Endothelial cell of umbilical vein (primary cell): ENCODE measurements around the gene STRBP. TPM values are rescaled to one million over a fixed set of nuclear protein-coding genes. Genes with fewer than 3 reads are reported as not detected.

ENCODE experiments used
- BruUV-seq: library from RNA; stranded (reverse); fragments of 400-500 nt; replicated peaks from 2 replicates; lab custom pipeline; 2021; lab: Mats Ljungman, UMichigan
- CTCF ChIA-PET: fragments of 300-600, 350-600 bp; sonication (Branson Sonifier 250); formaldehyde crosslinking; loops from one replicate; lab custom pipeline; 2021; ENCODE audit warnings: antibody characterized with exemption, inconsistent platforms; lab: Charles Lee
- POLR2A ChIA-PET: fragments of 300-600, 350-600 bp; sonication (Branson Sonifier 250); formaldehyde crosslinking; loops from one replicate; lab custom pipeline; 2021; ENCODE audit warnings: antibody characterized with exemption, inconsistent platforms; lab: Charles Lee
- DNase-seq: peaks from one replicate; pipeline ENCODE4 v3.0.0-alpha.2; 2011; ENCODE audit warnings: low read depth, low spot score
- FAIRE-seq: peaks from 2 replicates; lab custom pipeline; 2011; peaks lifted over from hg19 to GRCh38; lab: Jason Lieb, UNC
- H2AFZ ChIP-seq: 2 replicates; pipeline ENCODE4 v1.6.0; 2012; ENCODE audit warnings: low read depth, low read length, control low read depth, inconsistent platforms
- H3K27ac ChIP-seq: 2 replicates; pipeline ENCODE4 v1.5.1; 2011; ENCODE audit warnings: low read depth, mild to moderate bottlenecking, control low read depth, low read length, moderate library complexity; ENCODE audit not compliant: insufficient read depth
- H3K27me3 ChIP-seq, 2 experiments: 2 replicates each; pipeline versions ENCODE4 v1.6.0 to v1.6.1; 2011; ENCODE audit warnings: low read length in 2 of 2, mixed read lengths in 1 of 2; ENCODE audit not compliant: control insufficient read depth in 2 of 2, insufficient read depth in 2 of 2
- H3K36me3 ChIP-seq, 2 experiments: 2 replicates in 1 of 2; 3 replicates in 1 of 2; pipeline ENCODE4 v1.5.1; 2011; ENCODE audit warnings: low read length in 2 of 2, mild to moderate bottlenecking in 1 of 2, moderate library complexity in 1 of 2; ENCODE audit not compliant: control insufficient read depth in 2 of 2, insufficient read depth in 2 of 2; ENCODE audit errors: extremely low read depth in 1 of 2
- H3K4me1 ChIP-seq: 3 replicates; pipeline ENCODE4 v1.5.1; 2011; ENCODE audit warnings: mild to moderate bottlenecking, low read length; ENCODE audit not compliant: control insufficient read depth, insufficient read depth; ENCODE audit errors: extremely low read depth
- H3K4me2 ChIP-seq: 2 replicates; pipeline ENCODE4 v1.6.1; 2011; ENCODE audit warnings: low read length, control low read depth, mixed read lengths; ENCODE audit not compliant: insufficient read depth
- H3K4me3 ChIP-seq, 3 experiments: fragments of 200-600 bp in 1 of 3; sonication (generic), shearing (Covaris generic) in 1 of 3; replicated peaks in 1 of 3; 2 replicates each; pipeline ENCODE4 v1.5.1; 2011 to 2016; ENCODE audit warnings: control low read depth in 3 of 3, low read length in 3 of 3, mild to moderate bottlenecking in 2 of 3, inconsistent platforms in 1 of 3, low read depth in 1 of 3, moderate library complexity in 1 of 3; ENCODE audit not compliant: insufficient read depth in 1 of 3
- H3K79me2 ChIP-seq: 2 replicates; pipeline ENCODE4 v1.6.0; 2012; ENCODE audit warnings: low read length, inconsistent platforms; ENCODE audit not compliant: control insufficient read depth, insufficient read depth
- H3K9ac ChIP-seq: replicated peaks from 2 replicates; pipeline ENCODE3; 2011; ENCODE audit warnings: low read length, control low read depth; ENCODE audit not compliant: insufficient read depth; ENCODE audit errors: extremely low read depth
- H3K9me1 ChIP-seq: replicated peaks from 3 replicates; pipeline ENCODE4 v1.6.0; 2011; ENCODE audit warnings: mild to moderate bottlenecking, low read length; ENCODE audit not compliant: control insufficient read depth, insufficient read depth; ENCODE audit errors: extremely low read depth
- H3K9me3 ChIP-seq: replicated peaks from 2 replicates; pipeline ENCODE4 v1.5.1; 2012; ENCODE audit warnings: low read length, inconsistent platforms; ENCODE audit not compliant: control insufficient read depth, insufficient read depth
- H4K20me1 ChIP-seq: replicated peaks from 2 replicates; pipeline ENCODE3; 2011; ENCODE audit warnings: mild to moderate bottlenecking, low read length; ENCODE audit not compliant: control insufficient read depth, insufficient read depth; ENCODE audit errors: extremely low read depth
- CTCF ChIP-seq, 2 donors: IDR thresholded peaks; 1 replicate in 1 of 2; 2 replicates in 1 of 2; pipeline ENCODE4 v1.5.1; 2011; ENCODE audit warnings: low read length in 2 of 2, mild to moderate bottlenecking in 2 of 2, moderate library complexity in 2 of 2, control low read depth in 1 of 2, inconsistent platforms in 1 of 2, low read depth in 1 of 2; ENCODE audit not compliant: insufficient read depth in 1 of 2; ENCODE audit errors: extremely low read depth in 1 of 2
- EZH2 ChIP-seq: IDR thresholded peaks from 2 replicates; pipeline ENCODE4 v1.6.1; 2012; ENCODE audit warnings: borderline replicate concordance, low read depth, mild to moderate bottlenecking, moderate library complexity, low read length, inconsistent platforms; ENCODE audit not compliant: severe bottlenecking
- FOS ChIP-seq: IDR thresholded peaks from 2 replicates; pipeline ENCODE4 v1.6.1; 2011; ENCODE audit warnings: mild to moderate bottlenecking, low read length, moderate library complexity, borderline replicate concordance; ENCODE audit not compliant: insufficient read depth
- GATA2 ChIP-seq: IDR thresholded peaks from 2 replicates; pipeline ENCODE4 v1.7.0; 2011; ENCODE audit warnings: low read depth, mild to moderate bottlenecking, moderate library complexity, mixed read lengths, low read length; ENCODE audit not compliant: insufficient read length, insufficient read depth
- JUN ChIP-seq: IDR thresholded peaks from 2 replicates; pipeline ENCODE4 v1.6.1; 2011; ENCODE audit warnings: borderline replicate concordance, low read depth; ENCODE audit not compliant: insufficient read length, insufficient read depth
- MYC ChIP-seq: IDR thresholded peaks from one replicate; pipeline ENCODE4 v1.6.1; 2011; ENCODE audit warnings: mild to moderate bottlenecking, low read depth, low read length
- POLR2A ChIP-seq: IDR thresholded peaks from 2 replicates; pipeline ENCODE4 v1.6.1; 2012; ENCODE audit warnings: low read depth, mild to moderate bottlenecking, control low read depth, low read length
- POLR2AphosphoS5 ChIP-seq: IDR thresholded peaks from 2 replicates; pipeline ENCODE4 v1.6.1; 2012; ENCODE audit warnings: low read depth, mild to moderate bottlenecking, control low read depth, low read length, moderate library complexity; ENCODE audit not compliant: insufficient read depth
- dilution Hi-C: fragments of 300-500 bp; cut with MboI; formaldehyde crosslinking; loops from one replicate; pipeline ENCODE4 v1.15.0; 2019; ENCODE audit warnings: low sequenced_read_pairs; ENCODE audit not compliant: extremely low pct_ligation_motif_present
- intact Hi-C: fragments of 100-400 bp; cut with micrococcal nuclease; formaldehyde crosslinking; loops from one replicate; pipeline ENCODE4 v1.10.0; 2022
- polyA plus RNA-seq, 4 experiments: library from polyadenylated mRNA; depleted of rRNA in 3 of 4; stranded (reverse) in 3 of 4; unstranded in 1 of 4; fragments of >200 nt; gene quantifications; 2 replicates each; pipeline versions ENCODE4 v1.2.1 to v1.2.3, GENCODE V29; 2011 to 2012; ENCODE audit warnings: missing spikeins in 1 of 4
- total RNA-seq: library from RNA; stranded (reverse); gene quantifications from 2 replicates; pipeline ENCODE4 v1.2.3, GENCODE V29; 2021
- TF ChIP-seq, protein P1 (sequence below): IDR thresholded peaks from 2 replicates; pipeline ENCODE4 v1.6.1; 2011; ENCODE audit not compliant: insufficient read depth, insufficient read length

STRBP gene
- total and polyA plus RNA-seq, 2 donors (not counting 3 experiments of a cell fraction or from before 2014, with no cell fraction given), result 7.7 to 15.4 TPM

- no TSS peak for BruUV-seq
- Histone ChIP-seq H3K36me3 (no peaks in the 10 kb centered on the region), H3K9ac (no peak overlapping the region), H4K20me1 (no peaks in the 10 kb centered on the region), H3K9me3 (no peaks in the 10 kb centered on the region), H3K27me3 (peaks cover 0 to 4% of the 10 kb centered on the region in 2 experiments), H2AFZ (no peak overlapping the region), H3K27ac (no peak overlapping the region), H3K4me2 (no peak overlapping the region), H3K4me3 (no peak overlapping the region), H3K4me1 (no peaks in the 10 kb centered on the region), H3K79me2 (no peaks in the 10 kb centered on the region), H3K9me1 (no peaks in the 10 kb centered on the region)
- POLR2A ChIA-PET, result no interaction called here
- TF ChIP-seq, protein P1, sequence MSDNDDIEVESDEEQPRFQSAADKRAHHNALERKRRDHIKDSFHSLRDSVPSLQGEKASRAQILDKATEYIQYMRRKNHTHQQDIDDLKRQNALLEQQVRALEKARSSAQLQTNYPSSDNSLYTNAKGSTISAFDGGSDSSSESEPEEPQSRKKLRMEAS, result no peak
- TF ChIP-seq GATA2 (no peak), CTCF (IDR thresholded peaks at IDR 0.05; ENCODE audit: extremely low read depth in 1 of 2, insufficient read depth in 1 of 2, low read depth in 1 of 2, low read length in 2 of 2) (no peak), POLR2A (no peak), MYC (no peak), POLR2AphosphoS5 (no peak), JUN (no peak), FOS (no peak), EZH2 (no peak)
- DNase-seq (no peak), FAIRE-seq (no peak)
- CTCF ChIA-PET, result interaction anchor here (1.2 to 1.6 kb wide), 2 partner anchors 10 to 240 kb away, joined by 3 to 5 read pairs; no protein-coding TSS in a partner anchor
- intact Hi-C loops, result no loop called here
- dilution Hi-C loops, result no loop called here
Measured at GRCh38 chr9:123262338-123262737, 6.0 kb downstream of the STRBP start.
